Endothelial cell of umbilical vein (primary cell): ENCODE measurements around the gene COL16A1. TPM values are rescaled to one million over a fixed set of nuclear protein-coding genes. Genes with fewer than 3 reads are reported as not detected.

Experiments used
- BruUV-seq: library from RNA; stranded (reverse); fragments of 400-500 nt; replicated peaks from 2 replicates; lab custom pipeline; 2021; lab: Mats Ljungman, UMichigan
- CTCF ChIA-PET: fragments of 300-600, 350-600 bp; sonication (Branson Sonifier 250); formaldehyde crosslinking; loops from one replicate; lab custom pipeline; 2021; ENCODE audit warnings: antibody characterized with exemption, inconsistent platforms; lab: Charles Lee
- POLR2A ChIA-PET: fragments of 300-600, 350-600 bp; sonication (Branson Sonifier 250); formaldehyde crosslinking; loops from one replicate; lab custom pipeline; 2021; ENCODE audit warnings: antibody characterized with exemption, inconsistent platforms; lab: Charles Lee
- DNase-seq: peaks from one replicate; pipeline ENCODE4 v3.0.0-alpha.2; 2011; ENCODE audit warnings: low read depth, low spot score
- FAIRE-seq: peaks from 2 replicates; lab custom pipeline; 2011; peaks lifted over from hg19 to GRCh38; lab: Jason Lieb, UNC
- H2AFZ ChIP-seq: 2 replicates; pipeline ENCODE4 v1.6.0; 2012; ENCODE audit warnings: low read depth, low read length, control low read depth, inconsistent platforms
- H3K27ac ChIP-seq: 2 replicates; pipeline ENCODE4 v1.5.1; 2011; ENCODE audit warnings: low read depth, mild to moderate bottlenecking, control low read depth, low read length, moderate library complexity; ENCODE audit not compliant: insufficient read depth
- H3K27me3 ChIP-seq, 2 experiments: 2 replicates each; pipeline versions ENCODE4 v1.6.0 to v1.6.1; 2011; ENCODE audit warnings: low read length in 2 of 2, mixed read lengths in 1 of 2; ENCODE audit not compliant: control insufficient read depth in 2 of 2, insufficient read depth in 2 of 2
- H3K36me3 ChIP-seq, 2 experiments: 2 replicates in 1 of 2; 3 replicates in 1 of 2; pipeline ENCODE4 v1.5.1; 2011; ENCODE audit warnings: low read length in 2 of 2, mild to moderate bottlenecking in 1 of 2, moderate library complexity in 1 of 2; ENCODE audit not compliant: control insufficient read depth in 2 of 2, insufficient read depth in 2 of 2; ENCODE audit errors: extremely low read depth in 1 of 2
- H3K4me1 ChIP-seq: 3 replicates; pipeline ENCODE4 v1.5.1; 2011; ENCODE audit warnings: mild to moderate bottlenecking, low read length; ENCODE audit not compliant: control insufficient read depth, insufficient read depth; ENCODE audit errors: extremely low read depth
- H3K4me2 ChIP-seq: 2 replicates; pipeline ENCODE4 v1.6.1; 2011; ENCODE audit warnings: low read length, control low read depth, mixed read lengths; ENCODE audit not compliant: insufficient read depth
- H3K4me3 ChIP-seq, 3 experiments: fragments of 200-600 bp in 1 of 3; sonication (generic), shearing (Covaris generic) in 1 of 3; replicated peaks in 1 of 3; 2 replicates each; pipeline ENCODE4 v1.5.1; 2011 to 2016; ENCODE audit warnings: control low read depth in 3 of 3, low read length in 3 of 3, mild to moderate bottlenecking in 2 of 3, inconsistent platforms in 1 of 3, low read depth in 1 of 3, moderate library complexity in 1 of 3; ENCODE audit not compliant: insufficient read depth in 1 of 3
- H3K79me2 ChIP-seq: 2 replicates; pipeline ENCODE4 v1.6.0; 2012; ENCODE audit warnings: low read length, inconsistent platforms; ENCODE audit not compliant: control insufficient read depth, insufficient read depth
- H3K9ac ChIP-seq: replicated peaks from 2 replicates; pipeline ENCODE3; 2011; ENCODE audit warnings: low read length, control low read depth; ENCODE audit not compliant: insufficient read depth; ENCODE audit errors: extremely low read depth
- H3K9me1 ChIP-seq: replicated peaks from 3 replicates; pipeline ENCODE4 v1.6.0; 2011; ENCODE audit warnings: mild to moderate bottlenecking, low read length; ENCODE audit not compliant: control insufficient read depth, insufficient read depth; ENCODE audit errors: extremely low read depth
- H3K9me3 ChIP-seq: replicated peaks from 2 replicates; pipeline ENCODE4 v1.5.1; 2012; ENCODE audit warnings: low read length, inconsistent platforms; ENCODE audit not compliant: control insufficient read depth, insufficient read depth
- H4K20me1 ChIP-seq: replicated peaks from 2 replicates; pipeline ENCODE3; 2011; ENCODE audit warnings: mild to moderate bottlenecking, low read length; ENCODE audit not compliant: control insufficient read depth, insufficient read depth; ENCODE audit errors: extremely low read depth
- CTCF ChIP-seq, 2 donors: IDR thresholded peaks; 1 replicate in 1 of 2; 2 replicates in 1 of 2; pipeline ENCODE4 v1.5.1; 2011; ENCODE audit warnings: low read length in 2 of 2, mild to moderate bottlenecking in 2 of 2, moderate library complexity in 2 of 2, control low read depth in 1 of 2, inconsistent platforms in 1 of 2, low read depth in 1 of 2; ENCODE audit not compliant: insufficient read depth in 1 of 2; ENCODE audit errors: extremely low read depth in 1 of 2
- EZH2 ChIP-seq: IDR thresholded peaks from 2 replicates; pipeline ENCODE4 v1.6.1; 2012; ENCODE audit warnings: borderline replicate concordance, low read depth, mild to moderate bottlenecking, moderate library complexity, low read length, inconsistent platforms; ENCODE audit not compliant: severe bottlenecking
- FOS ChIP-seq: IDR thresholded peaks from 2 replicates; pipeline ENCODE4 v1.6.1; 2011; ENCODE audit warnings: mild to moderate bottlenecking, low read length, moderate library complexity, borderline replicate concordance; ENCODE audit not compliant: insufficient read depth
- GATA2 ChIP-seq: IDR thresholded peaks from 2 replicates; pipeline ENCODE4 v1.7.0; 2011; ENCODE audit warnings: low read depth, mild to moderate bottlenecking, moderate library complexity, mixed read lengths, low read length; ENCODE audit not compliant: insufficient read length, insufficient read depth
- JUN ChIP-seq: IDR thresholded peaks from 2 replicates; pipeline ENCODE4 v1.6.1; 2011; ENCODE audit warnings: borderline replicate concordance, low read depth; ENCODE audit not compliant: insufficient read length, insufficient read depth
- MYC ChIP-seq: IDR thresholded peaks from one replicate; pipeline ENCODE4 v1.6.1; 2011; ENCODE audit warnings: mild to moderate bottlenecking, low read depth, low read length
- POLR2A ChIP-seq: IDR thresholded peaks from 2 replicates; pipeline ENCODE4 v1.6.1; 2012; ENCODE audit warnings: low read depth, mild to moderate bottlenecking, control low read depth, low read length
- POLR2AphosphoS5 ChIP-seq: IDR thresholded peaks from 2 replicates; pipeline ENCODE4 v1.6.1; 2012; ENCODE audit warnings: low read depth, mild to moderate bottlenecking, control low read depth, low read length, moderate library complexity; ENCODE audit not compliant: insufficient read depth
- dilution Hi-C: fragments of 300-500 bp; cut with MboI; formaldehyde crosslinking; loops from one replicate; pipeline ENCODE4 v1.15.0; 2019; ENCODE audit warnings: low sequenced_read_pairs; ENCODE audit not compliant: extremely low pct_ligation_motif_present
- intact Hi-C: fragments of 100-400 bp; cut with micrococcal nuclease; formaldehyde crosslinking; loops from one replicate; pipeline ENCODE4 v1.10.0; 2022
- polyA plus RNA-seq, 4 experiments: library from polyadenylated mRNA; depleted of rRNA in 3 of 4; stranded (reverse) in 3 of 4; unstranded in 1 of 4; fragments of >200 nt; gene quantifications; 2 replicates each; pipeline versions ENCODE4 v1.2.1 to v1.2.3, GENCODE V29; 2011 to 2012; ENCODE audit warnings: missing spikeins in 1 of 4
- total RNA-seq: library from RNA; stranded (reverse); gene quantifications from 2 replicates; pipeline ENCODE4 v1.2.3, GENCODE V29; 2021
- TF ChIP-seq, protein P1 (sequence below): IDR thresholded peaks from 2 replicates; pipeline ENCODE4 v1.6.1; 2011; ENCODE audit not compliant: insufficient read depth, insufficient read length

Gene COL16A1
- total and polyA plus RNA-seq, 2 donors (not counting 3 experiments of a cell fraction or from before 2014, with no cell fraction given) = 0.68 to 1.2 TPM

DNA sequence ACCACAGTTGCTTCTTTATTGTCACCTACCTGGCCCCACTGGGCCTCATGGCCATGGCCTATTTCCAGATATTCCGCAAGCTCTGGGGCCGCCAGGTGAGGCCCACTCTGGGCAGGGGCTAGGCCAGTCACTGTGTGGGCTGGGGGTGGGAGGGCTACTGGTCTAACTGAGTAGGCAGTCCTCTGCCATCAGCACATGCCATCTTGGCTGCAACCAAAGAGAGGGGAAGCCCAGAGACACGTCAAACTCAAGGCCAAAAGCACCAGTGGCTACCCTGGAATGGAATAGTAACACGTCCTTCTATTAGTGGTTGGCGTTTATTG lies 82.4 kb downstream of the COL16A1 start:
- H3K9me3 ChIP-seq = no peaks in the 10 kb centered on the region
- TF ChIP-seq POLR2A (no peak), MYC (no peak), POLR2AphosphoS5 (no peak), JUN (no peak)
- no peaks in the 10 kb centered on the region for H4K20me1 ChIP-seq
- no peak overlapping the region for H3K4me2 ChIP-seq
- no peak overlapping the region for H3K4me3 ChIP-seq
- dilution Hi-C loops (no loop called here), intact Hi-C loops (no loop called here)
- no peaks in the 10 kb centered on the region for H3K9me1 ChIP-seq
- no peaks in the 10 kb centered on the region for H3K4me1 ChIP-seq
- no peak overlapping the region for H3K9ac ChIP-seq
- POLR2A ChIA-PET = no interaction called here
- FAIRE-seq (no peak), DNase-seq (no peak)
- H3K27me3 ChIP-seq = peaks cover 0 to 1% of the 10 kb centered on the region in 2 experiments
- no peak overlapping the region for H3K27ac ChIP-seq
- no peaks in the 10 kb centered on the region for H3K79me2 ChIP-seq
- BruUV-seq = no TSS peak
- H2AFZ ChIP-seq = no peak overlapping the region
- H3K36me3 ChIP-seq = peaks cover 0 to 1% of the 10 kb centered on the region in 2 experiments
- CTCF ChIA-PET = interaction anchor here (0.9 to 1.5 kb wide), 3 partner anchors 9 to 227 kb away, joined by 3 to 4 read pairs (median 3); no protein-coding TSS in a partner anchor

DNA sequence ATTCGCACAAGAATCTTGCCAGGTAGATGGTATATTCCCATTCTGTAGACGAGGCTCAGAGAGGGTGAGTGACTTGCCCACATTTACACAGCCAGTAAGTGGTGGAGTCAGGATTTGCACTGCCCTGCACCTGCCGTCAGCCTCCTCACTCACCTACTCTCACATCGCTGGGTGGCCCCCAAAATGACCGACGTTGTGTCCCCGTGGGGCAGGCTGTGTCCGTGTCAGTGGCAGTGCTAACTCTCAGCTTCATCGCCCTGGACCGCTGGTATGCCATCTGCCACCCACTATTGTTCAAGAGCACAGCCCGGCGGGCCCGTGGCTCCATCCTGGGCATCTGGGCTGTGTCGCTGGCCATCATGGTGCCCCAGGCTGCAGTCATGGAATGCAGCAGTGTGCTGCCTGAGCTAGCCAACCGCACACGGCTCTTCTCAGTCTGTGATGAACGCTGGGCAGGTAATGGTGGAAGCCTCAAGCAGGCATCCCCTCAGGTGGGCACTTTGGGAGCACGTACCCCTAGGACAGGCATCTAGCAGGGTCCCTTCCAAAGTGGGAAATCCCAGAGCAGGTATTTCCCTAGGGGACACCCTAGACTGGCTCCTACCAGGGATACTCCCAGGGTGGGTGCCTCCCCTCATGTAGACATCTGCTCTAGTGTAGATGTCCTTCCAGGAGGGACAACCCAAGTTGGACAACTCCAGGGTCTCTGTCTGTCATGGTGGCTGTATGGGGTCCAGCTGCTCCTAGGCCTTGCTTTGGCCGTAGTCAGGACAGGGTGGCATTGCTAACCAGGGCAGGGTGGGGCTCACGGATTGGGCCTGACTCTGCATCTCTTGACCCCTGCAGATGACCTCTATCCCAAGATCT lies 83.0 kb downstream of the COL16A1 start:
- Histone ChIP-seq H4K20me1 (no peaks in the 10 kb centered on the region), H3K9ac (no peak overlapping the region), H3K9me1 (no peaks in the 10 kb centered on the region), H3K27me3 (peaks cover 0 to 1% of the 10 kb centered on the region in 2 experiments), H2AFZ (no peak overlapping the region), H3K9me3 (no peaks in the 10 kb centered on the region), H3K4me1 (no peaks in the 10 kb centered on the region), H3K27ac (no peak overlapping the region), H3K4me2 (no peak overlapping the region), H3K4me3 (no peak overlapping the region), H3K36me3 (no peaks in the 10 kb centered on the region), H3K79me2 (no peaks in the 10 kb centered on the region)
- DNase-seq (no peak), FAIRE-seq (no peak)
- TF ChIP-seq FOS = no peak
- TF ChIP-seq GATA2 = no peak
- TF ChIP-seq POLR2A = no peak
- no peak for TF ChIP-seq JUN
- no peak for TF ChIP-seq CTCF (IDR thresholded peaks at IDR 0.05; ENCODE audit: extremely low read depth in 1 of 2, insufficient read depth in 1 of 2, low read depth in 1 of 2, low read length in 2 of 2)
- TF ChIP-seq POLR2AphosphoS5 = no peak
- no peak for TF ChIP-seq MYC
- TF ChIP-seq EZH2 = no peak
- TF ChIP-seq, protein P1, sequence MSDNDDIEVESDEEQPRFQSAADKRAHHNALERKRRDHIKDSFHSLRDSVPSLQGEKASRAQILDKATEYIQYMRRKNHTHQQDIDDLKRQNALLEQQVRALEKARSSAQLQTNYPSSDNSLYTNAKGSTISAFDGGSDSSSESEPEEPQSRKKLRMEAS = no peak
- intact Hi-C loops (no loop called here), dilution Hi-C loops (no loop called here)
- no TSS peak for BruUV-seq
- ChIA-PET CTCF (interaction anchor here (1.1 to 1.5 kb wide), 2 partner anchors 10 to 226 kb away, joined by 3 to 4 read pairs; no protein-coding TSS in a partner anchor), POLR2A (no interaction called here)
